ENCODE results near the gene IL17D.
"Not testable (repeated sequence)": the region's sequence is repeated elsewhere in the genome, so short reads cannot be mapped to it uniquely, and the experiment has no call there.

The IL17D gene

GRCh38 chr13:20680416-20681080, 23.0 kb upstream of the IL17D start:
- in situ Hi-C loops (cut with HindIII; ENCODE audit: low pct_unique_long_range_greater_than_20kb, low sequenced_read_pairs) = no loop called here
- no peak for DNase-seq (ENCODE audit: low read depth in 1 of 2, low spot score in 1 of 2)
- TF ChIP-seq JUND (IDR thresholded peaks at IDR 0.05; ENCODE audit: low read depth) = no peak

GRCh38 chr13:20681481-20681880, 22.0 kb upstream of the IL17D start:
- DNase-seq (ENCODE audit: low read depth in 1 of 2, low spot score in 1 of 2); in situ Hi-C loops (cut with HindIII; ENCODE audit: low pct_unique_long_range_greater_than_20kb, low sequenced_read_pairs): not testable (repeated sequence)

- DNase-seq (ENCODE audit: low read depth in 1 of 2, low spot score in 1 of 2) = no peak
- TF ChIP-seq JUND (IDR thresholded peaks at IDR 0.05; ENCODE audit: low read depth) = no peak
- in situ Hi-C loops (cut with HindIII; ENCODE audit: low pct_unique_long_range_greater_than_20kb, low sequenced_read_pairs) = no loop called here
These were observed 21.4 kb upstream of the IL17D start for GRCh38 chr13:20682061-20682460.

GRCh38 chr13:20684041-20684440, 19.5 kb upstream of the IL17D start:
- TF ChIP-seq JUND (IDR thresholded peaks at IDR 0.05; ENCODE audit: low read depth) = no peak
- in situ Hi-C loops (cut with HindIII; ENCODE audit: low pct_unique_long_range_greater_than_20kb, low sequenced_read_pairs) = no loop called here
- peak in 1 of 2 experiments; percentile 20 for DNase-seq (ENCODE audit: low read depth in 1 of 2, low spot score in 1 of 2)

- DNase-seq (ENCODE audit: low read depth in 1 of 2, low spot score in 1 of 2) = no peak
- TF ChIP-seq JUND (IDR thresholded peaks at IDR 0.05; ENCODE audit: low read depth) = no peak
- in situ Hi-C loops (cut with HindIII; ENCODE audit: low pct_unique_long_range_greater_than_20kb, low sequenced_read_pairs) = no loop called here
These were observed 19.0 kb upstream of the IL17D start for GRCh38 chr13:20684546-20684945.

GRCh38 chr13:20685092-20685491, 18.4 kb upstream of the IL17D start:
- TF ChIP-seq JUND (IDR thresholded peaks at IDR 0.05; ENCODE audit: low read depth) = no peak
- DNase-seq (ENCODE audit: low read depth in 1 of 2, low spot score in 1 of 2) = no peak
- in situ Hi-C loops (cut with HindIII; ENCODE audit: low pct_unique_long_range_greater_than_20kb, low sequenced_read_pairs) = no loop called here

GRCh38 chr13:20686167-20686566, 17.3 kb upstream of the IL17D start:
- in situ Hi-C loops (cut with HindIII; ENCODE audit: low pct_unique_long_range_greater_than_20kb, low sequenced_read_pairs) = no loop called here
- TF ChIP-seq JUND (IDR thresholded peaks at IDR 0.05; ENCODE audit: low read depth) = no peak
- DNase-seq (ENCODE audit: low read depth in 1 of 2, low spot score in 1 of 2) = no peak

- DNase-seq (ENCODE audit: low read depth in 1 of 2, low spot score in 1 of 2) = no peak
- no peak for TF ChIP-seq JUND (IDR thresholded peaks at IDR 0.05; ENCODE audit: low read depth)
- in situ Hi-C loops (cut with HindIII; ENCODE audit: low pct_unique_long_range_greater_than_20kb, low sequenced_read_pairs) = no loop called here
These were observed 16.5 kb upstream of the IL17D start for GRCh38 chr13:20686863-20687579.

GRCh38 chr13:20689291-20689690, 14.2 kb upstream of the IL17D start:
- in situ Hi-C loops (cut with HindIII; ENCODE audit: low pct_unique_long_range_greater_than_20kb, low sequenced_read_pairs) = no loop called here
- DNase-seq (ENCODE audit: low read depth in 1 of 2, low spot score in 1 of 2) = no peak

GRCh38 chr13:20691616-20692015, 11.9 kb upstream of the IL17D start:
- no peak for DNase-seq (ENCODE audit: low read depth in 1 of 2, low spot score in 1 of 2)
- TF ChIP-seq JUND (IDR thresholded peaks at IDR 0.05; ENCODE audit: low read depth) = no peak
- in situ Hi-C loops (cut with HindIII; ENCODE audit: low pct_unique_long_range_greater_than_20kb, low sequenced_read_pairs) = no loop called here

More at GRCh38 chr13:20689291-20689690, 14.2 kb upstream of the IL17D start:
- no peak for TF ChIP-seq JUND (IDR thresholded peaks at IDR 0.05; ENCODE audit: low read depth)

- in situ Hi-C loops (cut with HindIII; ENCODE audit: low pct_unique_long_range_greater_than_20kb, low sequenced_read_pairs) = no loop called here
- TF ChIP-seq JUND (IDR thresholded peaks at IDR 0.05; ENCODE audit: low read depth) = no peak
- no peak for DNase-seq (ENCODE audit: low read depth in 1 of 2, low spot score in 1 of 2)
These were observed 7.4 kb upstream of the IL17D start for GRCh38 chr13:20696073-20696472.

GRCh38 chr13:20699715-20700114, 3.8 kb upstream of the IL17D start:
- DNase-seq (ENCODE audit: low read depth in 1 of 2, low spot score in 1 of 2) = no peak
- TF ChIP-seq JUND (IDR thresholded peaks at IDR 0.05; ENCODE audit: low read depth) = no peak
- in situ Hi-C loops (cut with HindIII; ENCODE audit: low pct_unique_long_range_greater_than_20kb, low sequenced_read_pairs) = no loop called here

- in situ Hi-C loops (cut with HindIII; ENCODE audit: low pct_unique_long_range_greater_than_20kb, low sequenced_read_pairs) = no loop called here
- no peak for DNase-seq (ENCODE audit: low read depth in 1 of 2, low spot score in 1 of 2)
- no peak for TF ChIP-seq JUND (IDR thresholded peaks at IDR 0.05; ENCODE audit: low read depth)
These were observed 3.2 kb upstream of the IL17D start for GRCh38 chr13:20700288-20700687.

Data from T47D (cell line).